Loucy (cell line): ENCODE results near the gene MKI67.

Source experiments
- H2AFZ ChIP-seq: fragments of 200-600 bp; sonication (generic); 2 replicates; pipeline ENCODE4 v1.6.0; 2016; ENCODE audit warnings: antibody characterized with exemption, mild to moderate bottlenecking, low read length, moderate library complexity
- H3F3A ChIP-seq: fragments of 200-600 bp; 2 replicates; pipeline ENCODE4 v1.6.0; 2016; ENCODE audit warnings: antibody characterized with exemption, low read depth, mild to moderate bottlenecking
- H3K27me3 ChIP-seq: fragments of 200-600 bp; sonication (generic); 2 replicates; pipeline ENCODE4 v1.6.1; 2014; ENCODE audit warnings: low read length, mild to moderate bottlenecking; ENCODE audit not compliant: insufficient read depth, poor library complexity, severe bottlenecking
- H3K36me3 ChIP-seq: fragments of 200-600 bp; sonication (generic); 2 replicates; pipeline ENCODE4 v1.6.1; 2016; ENCODE audit warnings: low read length; ENCODE audit not compliant: insufficient read depth
- H3K4me1 ChIP-seq: fragments of 200-600 bp; sonication (generic); 2 replicates; pipeline ENCODE4 v1.5.1; 2014; ENCODE audit warnings: low read length, mild to moderate bottlenecking; ENCODE audit not compliant: insufficient read depth, poor library complexity, severe bottlenecking
- H3K4me2 ChIP-seq: fragments of 200-600 bp; sonication (generic); 2 replicates; pipeline ENCODE4 v1.6.0; 2014; ENCODE audit warnings: antibody characterized with exemption, low read length, low read depth, mild to moderate bottlenecking; ENCODE audit not compliant: poor library complexity, severe bottlenecking
- H3K4me3 ChIP-seq: fragments of 200-600 bp; sonication (generic); 2 replicates; pipeline ENCODE4 v1.5.1; 2014; ENCODE audit warnings: low read length, mild to moderate bottlenecking, mixed read lengths; ENCODE audit not compliant: poor library complexity, severe bottlenecking
- H3K79me2 ChIP-seq: fragments of 200-600 bp; sonication (generic); 2 replicates; pipeline ENCODE4 v1.6.1; 2014; ENCODE audit warnings: low read length; ENCODE audit not compliant: insufficient read depth
- H3K9ac ChIP-seq: fragments of 200-600 bp; sonication (generic); 2 replicates; pipeline ENCODE4 v1.6.0; 2014; ENCODE audit warnings: mild to moderate bottlenecking, low read depth, low read length, moderate library complexity; ENCODE audit not compliant: poor library complexity, severe bottlenecking
- H3K9me2 ChIP-seq: fragments of 200-600 bp; sonication (generic); replicated peaks from 2 replicates; pipeline ENCODE4 v1.6.1; 2016; ENCODE audit warnings: low read depth, low read length, mixed read lengths
- H3K9me3 ChIP-seq: fragments of 200-600 bp; sonication (generic); 2 replicates; pipeline ENCODE4 v1.6.1; 2014; ENCODE audit warnings: mild to moderate bottlenecking, antibody characterized with exemption, low read length, low read depth; ENCODE audit not compliant: insufficient read depth
- H4K20me1 ChIP-seq: fragments of 200-600 bp; sonication (generic); 2 replicates; pipeline ENCODE4 v1.6.0; 2014; ENCODE audit warnings: antibody characterized with exemption, low read length, mild to moderate bottlenecking; ENCODE audit not compliant: insufficient read depth, poor library complexity, severe bottlenecking
- EZH2phosphoT487 ChIP-seq: fragments of 200-600 bp; IDR thresholded peaks from 2 replicates; pipeline ENCODE4 v1.6.1; 2018; ENCODE audit warnings: antibody characterized with exemption, mild to moderate bottlenecking, moderate library complexity, borderline replicate concordance
- TF ChIP-seq, protein P1 (sequence below): fragments of 200-600 bp; sonication (generic); conservative IDR thresholded peaks from 2 replicates; pipeline ENCODE4 v1.5.1; 2014; ENCODE audit warnings: mild to moderate bottlenecking, antibody characterized with exemption, low read length

MKI67 gene

DNA sequence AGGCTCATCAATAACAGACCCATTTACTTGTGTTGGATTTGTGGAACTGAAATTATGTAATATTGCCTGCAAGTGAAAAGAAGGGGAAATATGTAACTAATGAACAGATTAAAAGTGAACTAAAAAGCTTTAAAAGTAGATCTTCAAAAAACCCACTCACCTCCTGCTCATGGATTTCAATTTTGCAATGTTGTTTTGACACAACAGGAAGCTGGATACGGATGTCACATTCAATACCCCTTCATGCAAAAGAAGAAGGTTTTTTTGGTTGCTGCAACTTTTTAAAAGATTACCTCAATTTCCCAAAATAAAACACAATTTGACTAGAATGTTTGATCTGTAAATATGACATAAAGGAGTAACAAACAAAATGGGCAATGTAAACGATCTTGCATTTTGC lies 3.3 kb downstream of the MKI67 start:
- Histone ChIP-seq H3K9me3 (no peaks in the 10 kb centered on the region), H3K9ac (peak overlapping the region; percentile 96), H3K36me3 (peaks cover 40% of the 10 kb centered on the region), H3K79me2 (peaks cover 80% of the 10 kb centered on the region), H3K4me3 (peak overlapping the region; percentile 77), H3K4me2 (peak overlapping the region; percentile 97), H2AFZ (no peak overlapping the region), H3K4me1 (peaks cover 61% of the 10 kb centered on the region), H3F3A (peaks cover 2% of the 10 kb centered on the region; the same call in 1 of the 2 replicates), H3K27me3 (peaks cover 10% of the 10 kb centered on the region), H3K9me2 (no peaks in the 10 kb centered on the region), H4K20me1 (peaks cover 66% of the 10 kb centered on the region)
- no peak for TF ChIP-seq EZH2phosphoT487
- TF ChIP-seq, protein P1, sequence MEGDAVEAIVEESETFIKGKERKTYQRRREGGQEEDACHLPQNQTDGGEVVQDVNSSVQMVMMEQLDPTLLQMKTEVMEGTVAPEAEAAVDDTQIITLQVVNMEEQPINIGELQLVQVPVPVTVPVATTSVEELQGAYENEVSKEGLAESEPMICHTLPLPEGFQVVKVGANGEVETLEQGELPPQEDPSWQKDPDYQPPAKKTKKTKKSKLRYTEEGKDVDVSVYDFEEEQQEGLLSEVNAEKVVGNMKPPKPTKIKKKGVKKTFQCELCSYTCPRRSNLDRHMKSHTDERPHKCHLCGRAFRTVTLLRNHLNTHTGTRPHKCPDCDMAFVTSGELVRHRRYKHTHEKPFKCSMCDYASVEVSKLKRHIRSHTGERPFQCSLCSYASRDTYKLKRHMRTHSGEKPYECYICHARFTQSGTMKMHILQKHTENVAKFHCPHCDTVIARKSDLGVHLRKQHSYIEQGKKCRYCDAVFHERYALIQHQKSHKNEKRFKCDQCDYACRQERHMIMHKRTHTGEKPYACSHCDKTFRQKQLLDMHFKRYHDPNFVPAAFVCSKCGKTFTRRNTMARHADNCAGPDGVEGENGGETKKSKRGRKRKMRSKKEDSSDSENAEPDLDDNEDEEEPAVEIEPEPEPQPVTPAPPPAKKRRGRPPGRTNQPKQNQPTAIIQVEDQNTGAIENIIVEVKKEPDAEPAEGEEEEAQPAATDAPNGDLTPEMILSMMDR: no peak

DNA sequence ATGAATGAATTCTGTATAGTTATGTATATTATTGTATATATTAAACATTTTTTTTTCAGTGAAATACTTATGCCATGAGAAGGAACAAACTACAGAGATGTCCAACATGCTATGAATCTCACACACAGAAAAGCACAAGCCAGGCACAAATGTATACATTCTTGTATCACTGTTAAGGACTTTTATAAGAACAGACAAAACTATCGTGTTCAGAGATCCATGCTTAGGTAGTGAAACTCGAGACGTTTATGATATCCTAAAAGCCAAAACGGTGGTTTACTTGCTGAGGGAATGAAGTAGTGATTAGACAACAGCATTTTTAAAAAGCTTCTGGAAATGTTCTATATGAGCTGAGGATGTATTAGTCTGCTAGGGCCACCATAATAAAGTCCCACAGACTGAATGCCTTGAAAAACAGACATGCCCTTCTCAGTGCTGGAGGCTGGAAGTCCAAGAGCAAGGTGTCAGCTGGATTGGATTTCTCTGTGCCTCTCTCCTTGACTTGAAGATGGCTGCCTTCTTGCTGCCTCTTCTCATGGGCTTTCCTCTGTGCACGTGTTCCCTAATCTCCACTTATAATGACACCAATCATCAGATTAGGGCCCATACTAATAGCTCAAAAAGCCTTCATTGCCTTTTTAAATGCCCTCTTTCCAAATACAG lies 4.3 kb downstream of the MKI67 start:
- Histone ChIP-seq H3F3A (peaks cover 2% of the 10 kb centered on the region; the same call in 1 of the 2 replicates), H3K27me3 (peaks cover 10% of the 10 kb centered on the region), H4K20me1 (peaks cover 76% of the 10 kb centered on the region), H3K4me2 (peak overlapping the region; percentile 97), H3K4me3 (peak overlapping the region; percentile 77), H3K9me3 (no peaks in the 10 kb centered on the region), H3K79me2 (peaks cover 91% of the 10 kb centered on the region), H2AFZ (no peak overlapping the region), H3K36me3 (peaks cover 50% of the 10 kb centered on the region), H3K4me1 (peaks cover 54% of the 10 kb centered on the region), H3K9me2 (no peaks in the 10 kb centered on the region), H3K9ac (peak overlapping the region; percentile 96)
- TF ChIP-seq, protein P1: no peak
- no peak for TF ChIP-seq EZH2phosphoT487

DNA sequence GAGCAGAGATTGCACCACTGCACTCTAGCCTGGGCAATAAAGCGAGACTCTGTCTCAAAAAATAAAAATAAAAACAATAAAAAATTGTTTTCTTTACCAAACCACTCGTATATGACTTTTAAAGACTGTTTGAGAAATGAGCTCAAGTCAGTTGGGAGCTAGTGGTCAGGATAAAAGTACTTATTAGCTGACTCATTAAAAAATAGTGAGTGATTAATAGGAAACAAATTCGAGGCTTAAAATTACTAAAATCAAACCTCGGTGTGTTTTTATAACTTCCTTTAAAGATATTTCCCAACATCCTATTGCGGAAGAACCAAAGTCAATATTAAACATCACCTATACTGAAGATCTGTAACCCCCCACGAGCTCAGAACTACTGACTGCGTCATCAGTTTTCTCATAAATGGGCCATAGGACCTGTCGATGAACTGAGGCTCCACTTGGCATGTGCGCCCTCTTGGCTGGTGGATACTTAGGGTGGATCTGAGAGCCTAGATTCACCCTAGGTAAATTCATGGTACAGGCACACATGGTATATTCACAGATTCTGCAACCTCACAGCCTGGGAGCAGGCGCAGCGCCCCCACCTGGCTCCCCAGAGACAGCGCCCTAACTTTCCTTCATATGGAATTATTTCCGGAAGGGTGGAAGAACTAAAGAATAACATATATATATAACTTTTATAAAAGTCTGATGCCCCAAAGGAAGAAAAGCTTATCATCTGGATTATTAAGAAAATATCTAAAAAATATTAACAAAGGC lies 9.2 kb downstream of the MKI67 start:
- Histone ChIP-seq H3K9ac (no peak overlapping the region), H3K4me2 (no peak overlapping the region), H4K20me1 (peaks cover 76% of the 10 kb centered on the region), H3K79me2 (peaks cover 97% of the 10 kb centered on the region), H3F3A (no peaks in the 10 kb centered on the region), H3K4me1 (peaks cover 32% of the 10 kb centered on the region), H2AFZ (no peak overlapping the region), H3K27me3 (no peaks in the 10 kb centered on the region), H3K36me3 (peaks cover 88% of the 10 kb centered on the region), H3K9me2 (no peaks in the 10 kb centered on the region), H3K9me3 (no peaks in the 10 kb centered on the region), H3K4me3 (no peak overlapping the region)
- TF ChIP-seq EZH2phosphoT487: no peak
- TF ChIP-seq, protein P1: peak; percentile 68
